ENCODE results near the gene TMEM247. TPM values are rescaled to one million over a fixed set of nuclear protein-coding genes. Genes with fewer than 3 reads are reported as not detected.
"Not testable (repeated sequence)": the region's sequence is repeated elsewhere in the genome, so short reads cannot be mapped to it uniquely, and the experiment has no call there.

The TMEM247 gene
- total RNA-seq, 1 donor from 2014 or later, result not detected

- no peak for DNase-seq (ENCODE audit: extremely low spot score, unreplicated experiment)
- H3K27ac Mint-ChIP-seq, result no peak overlapping the region
- peaks cover 14% of the 10 kb centered on the region for H3K27me3 Mint-ChIP-seq
- H3K9me3 Mint-ChIP-seq, result no peaks in the 10 kb centered on the region
- H3K4me3 Mint-ChIP-seq, result no peak overlapping the region
- no peaks in the 10 kb centered on the region for H3K4me1 Mint-ChIP-seq (ENCODE audit: unreplicated experiment)
- no peak for TF ChIP-seq CTCF (conservative IDR thresholded peaks at IDR 0.05)
- no peaks in the 10 kb centered on the region for H3K36me3 Mint-ChIP-seq
These were observed 7.7 kb upstream of the TMEM247 start for GRCh38 chr2:46471697-46472096.

DNA sequence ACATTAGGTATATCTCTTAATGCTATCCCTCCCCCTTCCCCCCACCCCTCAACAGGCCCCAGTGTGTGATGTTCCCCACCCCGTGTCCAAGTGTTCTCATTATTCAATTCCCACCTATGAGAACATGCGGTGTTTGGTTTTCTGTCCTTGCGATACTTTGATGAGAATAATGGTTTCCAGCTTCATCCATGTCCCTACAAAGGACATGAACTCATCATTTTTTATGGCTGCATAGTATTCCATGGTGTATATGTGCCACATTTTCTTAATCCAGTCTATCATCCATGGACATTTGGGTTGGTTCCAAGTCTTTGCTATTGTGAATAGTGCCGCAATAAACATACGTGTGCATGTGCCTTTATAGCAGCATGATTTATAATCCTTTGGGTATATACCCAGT lies 7.2 kb upstream of the TMEM247 start:
- not testable (repeated sequence) for H3K36me3 Mint-ChIP-seq; H3K4me1 Mint-ChIP-seq (ENCODE audit: unreplicated experiment); DNase-seq (ENCODE audit: extremely low spot score, unreplicated experiment); H3K4me3 Mint-ChIP-seq; H3K9me3 Mint-ChIP-seq; H3K27ac Mint-ChIP-seq
- peaks cover 14% of the 10 kb centered on the region for H3K27me3 Mint-ChIP-seq

DNA sequence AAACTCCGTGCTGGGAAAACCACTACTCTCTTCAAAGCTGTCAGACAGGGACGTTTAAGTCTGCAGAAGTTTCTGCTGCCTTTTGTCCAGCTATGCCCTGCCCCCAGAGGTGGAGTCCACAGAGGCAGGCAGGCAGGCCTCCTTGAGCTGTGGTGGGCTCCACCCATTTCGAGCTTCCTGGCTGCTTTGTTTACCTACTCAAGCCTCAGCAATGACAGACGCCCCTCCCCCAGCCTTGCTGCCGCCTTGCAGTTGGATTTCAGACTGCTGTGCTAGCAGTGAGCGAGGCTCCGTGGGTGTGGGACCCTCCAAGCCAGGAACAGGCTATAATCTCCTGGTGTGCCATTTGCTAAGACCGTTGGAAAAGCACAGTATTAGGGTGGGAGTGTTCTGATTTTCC lies 1.9 kb upstream of the TMEM247 start:
- H3K9me3 Mint-ChIP-seq; H3K36me3 Mint-ChIP-seq; H3K4me3 Mint-ChIP-seq; H3K27ac Mint-ChIP-seq; DNase-seq (ENCODE audit: extremely low spot score, unreplicated experiment); H3K4me1 Mint-ChIP-seq (ENCODE audit: unreplicated experiment): not testable (repeated sequence)
- peaks cover 14% of the 10 kb centered on the region for H3K27me3 Mint-ChIP-seq

- no peak overlapping the region for H3K4me3 Mint-ChIP-seq
- H3K27ac Mint-ChIP-seq, result no peak overlapping the region
These were observed 1.4 kb upstream of the TMEM247 start for GRCh38 chr2:46477925-46478324.

GRCh38 chr2:46480562-46480961 lies 1.2 kb downstream of the TMEM247 start:
- no peak overlapping the region for H3K4me3 Mint-ChIP-seq
- H3K4me1 Mint-ChIP-seq (ENCODE audit: unreplicated experiment), result no peaks in the 10 kb centered on the region
- H3K9me3 Mint-ChIP-seq, result peaks cover 7% of the 10 kb centered on the region
- no peaks in the 10 kb centered on the region for H3K27me3 Mint-ChIP-seq
- TF ChIP-seq CTCF (conservative IDR thresholded peaks at IDR 0.05), result no peak
- H3K36me3 Mint-ChIP-seq, result no peaks in the 10 kb centered on the region
- DNase-seq (ENCODE audit: extremely low spot score, unreplicated experiment), result no peak
- H3K27ac Mint-ChIP-seq, result no peak overlapping the region

More at GRCh38 chr2:46477925-46478324, 1.4 kb upstream of the TMEM247 start:
- TF ChIP-seq CTCF (conservative IDR thresholded peaks at IDR 0.05), result no peak
- DNase-seq (ENCODE audit: extremely low spot score, unreplicated experiment), result no peak
- Mint-ChIP-seq H3K9me3 (peaks cover 7% of the 10 kb centered on the region), H3K36me3 (no peaks in the 10 kb centered on the region), H3K27me3 (peaks cover 14% of the 10 kb centered on the region), H3K4me1 (ENCODE audit: unreplicated experiment) (no peaks in the 10 kb centered on the region)

GRCh38 chr2:46481198-46482193 lies 2.1 kb downstream of the TMEM247 start:
- Mint-ChIP-seq H3K9me3 (peaks cover 7% of the 10 kb centered on the region), H3K4me3 (no peak overlapping the region), H3K27ac (no peak overlapping the region), H3K27me3 (no peaks in the 10 kb centered on the region), H3K4me1 (ENCODE audit: unreplicated experiment) (no peaks in the 10 kb centered on the region), H3K36me3 (no peaks in the 10 kb centered on the region)
- TF ChIP-seq CTCF (conservative IDR thresholded peaks at IDR 0.05), result no peak
- no peak for DNase-seq (ENCODE audit: extremely low spot score, unreplicated experiment)

Measured in type B pancreatic cell (in vitro differentiated cells).